ENCODE measurements around the gene BCAM.

The BCAM gene

DNA sequence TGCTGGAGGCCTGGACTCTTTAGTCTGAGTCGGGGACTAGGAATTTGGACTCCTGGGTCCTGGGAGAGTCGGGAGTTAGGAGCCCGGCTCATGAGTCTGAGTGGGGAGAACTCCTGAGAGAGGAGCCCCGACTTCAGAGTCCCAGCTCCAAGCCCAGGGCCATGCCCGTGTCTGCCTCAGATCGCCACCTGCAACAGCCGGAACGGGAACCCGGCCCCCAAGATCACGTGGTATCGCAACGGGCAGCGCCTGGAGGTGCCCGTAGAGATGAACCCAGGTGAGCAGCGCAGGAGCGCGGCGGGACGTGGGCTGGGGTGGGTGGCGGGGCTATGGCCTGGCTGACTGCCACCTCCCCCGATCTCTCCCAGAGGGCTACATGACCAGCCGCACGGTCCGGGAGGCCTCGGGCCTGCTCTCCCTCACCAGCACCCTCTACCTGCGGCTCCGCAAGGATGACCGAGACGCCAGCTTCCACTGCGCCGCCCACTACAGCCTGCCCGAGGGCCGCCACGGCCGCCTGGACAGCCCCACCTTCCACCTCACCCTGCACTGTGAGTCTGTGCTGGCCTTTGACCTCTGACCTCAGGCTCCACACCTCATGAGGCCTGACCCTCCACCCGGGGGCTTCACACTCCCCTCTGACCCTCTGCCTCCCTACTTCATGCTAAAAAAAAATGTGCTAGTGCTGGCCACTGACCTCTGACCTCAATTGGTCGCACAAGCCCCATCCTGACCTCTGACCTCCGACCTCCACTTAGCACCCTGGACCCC lies 4.4 kb downstream of the BCAM start:
- Histone ChIP-seq H3K27me3 (ENCODE audit: insufficient read depth, low read length, poor library complexity) (no peaks in the 10 kb centered on the region), H3K4me2 (ENCODE audit: insufficient read depth, low read length) (no peak overlapping the region), H3K79me2 (ENCODE audit: insufficient read depth, low read length) (no peaks in the 10 kb centered on the region), H3K4me3 (ENCODE audit: low read depth in 1 of 2, low read length in 2 of 2) (no peak overlapping the region), H3K9me3 (ENCODE audit: insufficient read depth, low read length, severe bottlenecking) (no peaks in the 10 kb centered on the region), H3K36me3 (ENCODE audit: insufficient read depth, low read length) (no peaks in the 10 kb centered on the region), H3K4me1 (ENCODE audit: insufficient read depth, low read length) (no peaks in the 10 kb centered on the region), H3K27ac (ENCODE audit: low read length) (no peak overlapping the region), H3K9ac (ENCODE audit: low read depth, low read length) (no peak overlapping the region), H2AFZ (ENCODE audit: low read depth, low read length) (no peak overlapping the region), H4K20me1 (ENCODE audit: insufficient read depth, low read length) (no peaks in the 10 kb centered on the region)
- DNase-seq (no peak), ATAC-seq (ENCODE audit: insufficient read depth, low read depth) (no peak)
- TF ChIP-seq EZH2 (IDR thresholded peaks at IDR 0.05; ENCODE audit: borderline replicate concordance, low read depth, low read length, severe bottlenecking): no peak
- TF ChIP-seq, protein P1, sequence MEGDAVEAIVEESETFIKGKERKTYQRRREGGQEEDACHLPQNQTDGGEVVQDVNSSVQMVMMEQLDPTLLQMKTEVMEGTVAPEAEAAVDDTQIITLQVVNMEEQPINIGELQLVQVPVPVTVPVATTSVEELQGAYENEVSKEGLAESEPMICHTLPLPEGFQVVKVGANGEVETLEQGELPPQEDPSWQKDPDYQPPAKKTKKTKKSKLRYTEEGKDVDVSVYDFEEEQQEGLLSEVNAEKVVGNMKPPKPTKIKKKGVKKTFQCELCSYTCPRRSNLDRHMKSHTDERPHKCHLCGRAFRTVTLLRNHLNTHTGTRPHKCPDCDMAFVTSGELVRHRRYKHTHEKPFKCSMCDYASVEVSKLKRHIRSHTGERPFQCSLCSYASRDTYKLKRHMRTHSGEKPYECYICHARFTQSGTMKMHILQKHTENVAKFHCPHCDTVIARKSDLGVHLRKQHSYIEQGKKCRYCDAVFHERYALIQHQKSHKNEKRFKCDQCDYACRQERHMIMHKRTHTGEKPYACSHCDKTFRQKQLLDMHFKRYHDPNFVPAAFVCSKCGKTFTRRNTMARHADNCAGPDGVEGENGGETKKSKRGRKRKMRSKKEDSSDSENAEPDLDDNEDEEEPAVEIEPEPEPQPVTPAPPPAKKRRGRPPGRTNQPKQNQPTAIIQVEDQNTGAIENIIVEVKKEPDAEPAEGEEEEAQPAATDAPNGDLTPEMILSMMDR (IDR thresholded peaks at IDR 0.05; ENCODE audit: borderline replicate concordance, extremely low read depth, low read length, poor library complexity, severe bottlenecking): no peak

DNA sequence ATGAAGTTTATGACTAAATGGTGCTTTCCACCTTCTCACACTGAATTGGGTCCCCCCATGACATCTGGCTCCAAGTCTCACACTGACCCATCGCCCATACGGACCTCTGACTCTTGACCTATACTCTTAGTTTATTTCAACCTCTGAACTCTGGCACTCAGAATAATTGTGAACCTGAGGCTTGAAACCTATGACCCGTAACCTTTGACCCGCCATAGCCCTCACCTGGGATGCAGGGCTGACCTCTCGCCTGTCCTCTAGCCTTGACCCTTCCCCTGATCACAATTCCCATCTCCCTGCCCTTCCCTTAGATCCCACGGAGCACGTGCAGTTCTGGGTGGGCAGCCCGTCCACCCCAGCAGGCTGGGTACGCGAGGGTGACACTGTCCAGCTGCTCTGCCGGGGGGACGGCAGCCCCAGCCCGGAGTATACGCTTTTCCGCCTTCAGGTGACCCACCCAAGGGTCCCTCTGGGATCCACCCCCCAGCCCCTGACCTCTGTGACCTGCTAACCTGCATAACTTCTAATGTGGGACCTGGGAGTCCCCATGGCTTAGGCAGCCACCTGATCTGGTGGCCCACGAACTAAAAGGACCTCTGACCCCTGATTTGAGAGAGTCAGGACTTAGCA lies 5.1 kb downstream of the BCAM start:
- H3K4me1 ChIP-seq (ENCODE audit: insufficient read depth, low read length): no peaks in the 10 kb centered on the region
- no peak overlapping the region for H2AFZ ChIP-seq (ENCODE audit: low read depth, low read length)
- H3K27ac ChIP-seq (ENCODE audit: low read length): no peak overlapping the region
- H4K20me1 ChIP-seq (ENCODE audit: insufficient read depth, low read length): no peaks in the 10 kb centered on the region
- H3K27me3 ChIP-seq (ENCODE audit: insufficient read depth, low read length, poor library complexity): no peaks in the 10 kb centered on the region
- no peak for ATAC-seq (ENCODE audit: insufficient read depth, low read depth)
- no peak for DNase-seq
- TF ChIP-seq EZH2 (IDR thresholded peaks at IDR 0.05; ENCODE audit: borderline replicate concordance, low read depth, low read length, severe bottlenecking): no peak
- TF ChIP-seq, protein P1 (IDR thresholded peaks at IDR 0.05; ENCODE audit: borderline replicate concordance, extremely low read depth, low read length, poor library complexity, severe bottlenecking): no peak
- no peaks in the 10 kb centered on the region for H3K9me3 ChIP-seq (ENCODE audit: insufficient read depth, low read length, severe bottlenecking)
- H3K9ac ChIP-seq (ENCODE audit: low read depth, low read length): no peak overlapping the region
- H3K4me2 ChIP-seq (ENCODE audit: insufficient read depth, low read length): no peak overlapping the region
- H3K79me2 ChIP-seq (ENCODE audit: insufficient read depth, low read length): no peaks in the 10 kb centered on the region
- H3K36me3 ChIP-seq (ENCODE audit: insufficient read depth, low read length): no peaks in the 10 kb centered on the region
- no peak overlapping the region for H3K4me3 ChIP-seq (ENCODE audit: low read depth in 1 of 2, low read length in 2 of 2)

DNA sequence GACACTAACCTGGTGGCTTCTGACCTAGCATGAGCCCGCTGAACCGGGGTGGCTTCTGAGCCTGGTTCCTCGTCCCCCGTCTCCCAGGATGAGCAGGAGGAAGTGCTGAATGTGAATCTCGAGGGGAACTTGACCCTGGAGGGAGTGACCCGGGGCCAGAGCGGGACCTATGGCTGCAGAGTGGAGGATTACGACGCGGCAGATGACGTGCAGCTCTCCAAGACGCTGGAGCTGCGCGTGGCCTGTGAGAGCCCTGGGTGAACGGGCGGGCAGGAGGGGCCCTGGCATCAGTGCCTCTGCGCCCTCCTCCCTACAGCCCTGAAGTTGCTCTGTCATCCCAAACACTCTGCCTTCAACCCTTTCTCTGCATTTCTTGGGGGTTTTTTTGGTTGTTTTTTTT lies 5.6 kb downstream of the BCAM start:
- Histone ChIP-seq H3K79me2 (ENCODE audit: insufficient read depth, low read length) (no peaks in the 10 kb centered on the region), H3K9ac (ENCODE audit: low read depth, low read length) (no peak overlapping the region), H3K36me3 (ENCODE audit: insufficient read depth, low read length) (no peaks in the 10 kb centered on the region), H3K4me3 (ENCODE audit: low read depth in 1 of 2, low read length in 2 of 2) (no peak overlapping the region), H3K4me2 (ENCODE audit: insufficient read depth, low read length) (no peak overlapping the region), H3K9me3 (ENCODE audit: insufficient read depth, low read length, severe bottlenecking) (no peaks in the 10 kb centered on the region), H3K27ac (ENCODE audit: low read length) (no peak overlapping the region), H3K4me1 (ENCODE audit: insufficient read depth, low read length) (no peaks in the 10 kb centered on the region), H4K20me1 (ENCODE audit: insufficient read depth, low read length) (no peaks in the 10 kb centered on the region), H3K27me3 (ENCODE audit: insufficient read depth, low read length, poor library complexity) (no peaks in the 10 kb centered on the region), H2AFZ (ENCODE audit: low read depth, low read length) (no peak overlapping the region)
- TF ChIP-seq, protein P1 (IDR thresholded peaks at IDR 0.05; ENCODE audit: borderline replicate concordance, extremely low read depth, low read length, poor library complexity, severe bottlenecking): no peak
- DNase-seq (no peak), ATAC-seq (ENCODE audit: insufficient read depth, low read depth) (no peak)
